HG03039 (cell line): ENCODE data around the gene FGD4.
"Not testable (repeated sequence)": the region's sequence is repeated elsewhere in the genome, so short reads cannot be mapped to it uniquely, and the experiment has no call there.

Source experiments
- ATAC-seq: cut with Tn5 transposase; IDR thresholded peaks from one replicate; pipeline ENCODE4 v1.9.1; 2021; ENCODE audit warnings: mild to moderate bottlenecking, moderate library complexity; ENCODE audit not compliant: unreplicated experiment

The FGD4 gene

DNA sequence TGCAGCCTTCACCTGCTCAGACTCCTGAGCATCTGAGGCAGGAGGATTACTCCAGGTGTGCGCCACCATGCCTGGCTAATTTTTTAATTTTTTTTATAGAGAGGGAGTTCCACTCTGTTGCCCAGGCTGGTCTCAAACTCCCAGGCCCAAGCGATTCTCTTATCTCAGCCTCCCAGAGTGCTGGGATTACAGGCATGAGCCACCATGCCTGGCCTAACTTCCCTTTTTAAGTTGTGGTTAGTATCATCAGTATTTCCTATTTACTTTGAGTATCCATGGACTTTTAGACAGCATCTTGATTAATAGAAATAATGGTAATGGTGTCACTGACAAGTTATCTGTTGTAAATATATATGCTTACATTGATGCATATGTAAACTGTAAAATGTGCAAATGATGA is 116.9 kb downstream of the FGD4 start:
- ATAC-seq: no peak

- no peak for ATAC-seq
Observed at GRCh38 chr12:32517966-32518365, 118.6 kb downstream of the FGD4 start.

DNA sequence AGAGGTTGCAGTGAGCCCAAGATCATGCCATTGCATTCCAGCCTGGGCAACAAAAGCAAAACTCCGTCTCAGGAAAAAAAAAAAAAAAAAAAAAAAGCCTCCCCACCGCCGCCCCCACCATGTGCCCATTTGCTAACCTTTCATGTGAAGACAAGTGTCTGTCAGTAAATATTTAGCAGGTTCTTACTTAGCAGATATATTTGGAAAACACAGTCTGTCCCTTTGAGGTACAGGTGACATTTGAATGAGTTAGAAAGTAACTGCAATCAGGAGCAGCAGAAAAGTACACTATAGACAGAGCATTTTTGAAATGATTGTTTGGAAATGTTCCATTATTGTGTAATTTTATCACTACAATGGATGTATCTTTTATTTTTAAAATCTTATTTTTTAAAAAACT is 119.7 kb downstream of the FGD4 start:
- no peak for ATAC-seq

- peak; percentile 78 for ATAC-seq
Observed at GRCh38 chr12:32522331-32523221, 123.2 kb downstream of the FGD4 start.

DNA sequence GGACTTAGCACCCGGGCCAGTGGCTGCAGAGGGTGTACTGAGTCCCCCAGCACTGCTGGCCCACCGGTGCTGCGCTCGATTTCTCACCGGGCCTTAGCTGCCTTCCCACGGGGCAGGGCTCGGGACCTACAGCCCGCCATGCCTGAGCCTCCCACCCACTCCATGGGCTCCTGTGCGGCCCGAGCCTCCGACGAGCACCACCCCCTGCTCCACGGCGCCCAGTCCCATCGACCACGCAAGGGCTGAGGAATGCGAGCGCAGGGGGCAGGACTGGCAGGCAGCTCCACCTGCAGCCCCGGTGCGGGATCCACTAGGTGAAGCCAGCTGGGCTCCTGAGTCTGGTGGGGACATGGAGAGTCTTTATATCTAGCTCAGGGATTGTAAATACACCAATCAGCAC is 126.4 kb downstream of the FGD4 start:
- ATAC-seq: not testable (repeated sequence)

- not testable (repeated sequence) for ATAC-seq
Observed at GRCh38 chr12:32526343-32526742, 127.0 kb downstream of the FGD4 start.

DNA sequence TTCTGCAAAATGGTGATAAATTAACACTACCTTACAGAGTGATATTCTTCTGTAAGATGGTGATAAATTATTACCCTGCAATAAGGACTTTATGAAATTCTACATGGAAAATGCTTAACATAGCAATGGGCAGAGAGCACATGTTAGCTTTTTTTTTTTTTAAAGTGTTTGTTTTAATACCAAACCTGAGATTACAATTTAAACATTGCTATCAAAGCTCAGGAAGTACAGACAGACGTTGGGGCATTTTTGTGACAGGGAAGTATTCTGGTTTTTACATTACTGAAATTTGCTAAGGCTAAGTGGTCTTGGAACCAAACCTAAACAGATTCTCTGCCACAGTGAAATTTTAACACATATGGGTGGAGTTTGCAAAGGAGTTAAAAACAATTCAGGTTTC is 133.1 kb downstream of the FGD4 start:
- no peak for ATAC-seq

GRCh38 chr12:32532951-32533350 is 133.6 kb downstream of the FGD4 start:
- ATAC-seq: no peak

- ATAC-seq: not testable (repeated sequence)
Observed at GRCh38 chr12:32533506-32533905, 134.1 kb downstream of the FGD4 start.

DNA sequence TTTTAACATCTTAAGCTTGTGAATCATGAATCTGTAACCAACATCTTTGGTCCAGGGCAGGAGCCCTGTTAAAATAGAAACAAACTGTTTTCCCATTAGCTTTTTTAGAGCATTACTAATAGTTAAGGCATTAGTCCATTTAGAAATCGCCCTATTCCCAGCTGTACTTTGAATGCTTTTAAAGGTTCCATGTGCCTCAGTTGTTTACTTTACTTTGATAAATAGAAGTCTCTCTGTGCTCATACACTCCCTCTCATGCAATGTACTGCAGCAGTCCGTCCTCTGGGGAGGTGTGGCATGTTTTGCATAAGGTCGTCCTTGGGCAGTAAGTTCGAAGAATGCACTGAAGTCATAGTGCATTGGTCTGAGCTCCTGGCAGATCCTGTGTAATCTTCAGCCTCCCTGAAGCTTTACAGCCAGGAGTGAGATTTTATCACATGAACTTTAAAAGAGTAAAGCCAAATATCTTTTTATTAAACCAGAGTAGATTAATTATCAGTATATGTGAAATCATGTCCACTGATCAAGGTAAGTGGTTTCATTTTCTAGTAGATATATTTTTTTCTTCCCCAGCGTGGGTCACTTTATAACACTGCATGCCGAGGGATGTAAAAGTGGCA is 134.7 kb downstream of the FGD4 start:
- peak; percentile 64 for ATAC-seq

DNA sequence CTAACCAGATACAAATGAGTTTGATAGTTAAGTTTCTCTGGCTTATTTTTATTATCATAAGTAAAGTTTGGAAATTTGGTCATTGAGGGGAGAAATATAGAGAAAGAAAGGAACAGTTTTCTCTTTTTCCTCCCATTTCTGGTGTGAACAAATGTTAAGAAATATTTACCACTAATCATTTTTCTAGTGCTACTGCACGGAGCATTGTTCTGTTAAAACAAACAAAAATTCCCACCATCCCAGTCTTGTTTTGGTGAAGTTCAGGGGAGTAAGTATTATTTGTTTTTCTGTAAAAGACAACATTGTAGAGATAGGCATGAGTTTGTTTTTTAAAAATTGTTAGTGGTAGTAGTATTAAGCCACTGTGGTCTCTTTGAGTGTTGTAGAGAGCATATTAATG is 135.3 kb downstream of the FGD4 start:
- no peak for ATAC-seq

DNA sequence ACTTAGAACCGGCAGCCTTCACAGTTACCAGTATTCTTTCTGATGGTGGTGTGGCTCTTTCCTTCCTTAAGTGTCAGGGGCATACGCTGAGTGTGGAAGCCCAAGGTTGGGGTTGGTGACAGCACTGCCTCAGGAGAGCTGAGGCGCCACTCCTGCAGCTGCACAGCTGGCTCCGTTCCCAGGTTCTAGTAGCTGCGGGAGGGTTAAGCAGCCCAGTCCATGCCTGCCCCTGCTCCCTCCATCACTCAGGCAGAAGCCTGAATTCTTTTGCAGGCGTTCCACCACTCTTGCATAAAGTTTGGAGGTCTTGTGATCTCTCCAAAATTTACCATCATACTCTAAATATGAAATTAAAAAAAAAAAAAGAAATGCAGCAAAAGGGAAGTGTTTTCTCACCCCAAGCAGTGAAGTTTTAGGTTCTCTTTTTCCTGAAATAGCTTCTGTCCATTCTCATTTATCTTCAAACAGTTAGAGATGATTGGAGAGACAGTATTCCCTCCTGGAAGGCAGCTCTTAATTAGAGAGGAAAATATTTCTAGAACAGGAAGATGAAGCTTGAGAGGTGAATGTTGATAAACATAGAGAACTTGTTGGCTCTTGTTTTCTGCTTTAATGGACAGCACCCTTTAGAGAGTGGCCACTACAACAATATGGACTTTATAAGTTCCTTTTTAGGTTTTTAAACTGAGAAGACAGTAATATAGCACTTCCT is 136.1 kb downstream of the FGD4 start:
- ATAC-seq: no peak

DNA sequence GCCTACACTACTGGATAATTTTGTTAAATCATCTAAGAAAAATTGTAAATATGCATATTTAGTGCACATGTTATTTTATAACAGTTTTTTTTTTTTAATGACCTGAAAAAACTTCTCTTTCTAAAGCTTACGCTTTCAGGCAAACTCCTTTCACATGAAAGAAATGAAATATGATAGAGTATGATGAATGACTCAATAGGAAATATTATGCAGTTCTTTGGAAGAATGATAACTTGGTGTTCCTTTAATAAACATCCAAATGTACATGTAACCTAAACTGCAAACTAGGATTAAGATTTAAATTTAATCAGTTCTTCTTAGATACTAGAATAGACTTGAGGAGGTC is 136.6 kb downstream of the FGD4 start:
- ATAC-seq: no peak

DNA sequence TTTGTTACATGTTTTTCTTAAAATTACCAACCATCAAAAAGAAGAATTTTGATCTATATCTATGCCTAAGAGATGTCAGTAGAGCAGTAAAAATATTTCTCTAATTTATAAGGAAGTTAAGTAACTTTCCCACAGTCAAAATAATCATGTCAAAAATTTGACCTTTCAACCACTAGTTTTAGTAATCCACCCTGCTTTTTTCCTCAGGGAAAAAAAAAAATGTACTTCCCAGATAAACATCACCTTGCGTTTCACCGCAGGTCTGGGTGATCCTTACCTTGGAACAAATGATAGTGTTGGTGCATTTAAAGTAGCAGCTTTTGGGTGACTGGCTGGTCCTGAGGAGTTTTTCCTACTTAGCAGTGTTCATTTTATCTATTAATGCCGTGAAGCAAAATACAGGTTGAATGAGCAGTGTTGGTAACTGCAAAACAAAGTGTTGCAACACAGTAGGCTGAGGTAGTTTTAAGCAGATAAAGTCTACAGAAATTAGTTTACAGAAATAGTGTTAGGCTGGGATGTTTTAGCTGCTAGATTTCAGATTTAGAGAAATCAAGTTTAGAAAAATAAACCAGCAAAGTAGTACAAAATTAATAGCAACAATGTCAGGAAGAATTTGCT is 142.5 kb downstream of the FGD4 start:
- no peak for ATAC-seq

GRCh38 chr12:32542428-32543229 is 143.3 kb downstream of the FGD4 start:
- ATAC-seq: no peak

- ATAC-seq: no peak
Observed at GRCh38 chr12:32544893-32545292, 145.5 kb downstream of the FGD4 start.

GRCh38 chr12:32545413-32545980 is 146.1 kb downstream of the FGD4 start:
- ATAC-seq: no peak

- no peak for ATAC-seq
Observed at GRCh38 chr12:32546272-32546671, 146.9 kb downstream of the FGD4 start.

DNA sequence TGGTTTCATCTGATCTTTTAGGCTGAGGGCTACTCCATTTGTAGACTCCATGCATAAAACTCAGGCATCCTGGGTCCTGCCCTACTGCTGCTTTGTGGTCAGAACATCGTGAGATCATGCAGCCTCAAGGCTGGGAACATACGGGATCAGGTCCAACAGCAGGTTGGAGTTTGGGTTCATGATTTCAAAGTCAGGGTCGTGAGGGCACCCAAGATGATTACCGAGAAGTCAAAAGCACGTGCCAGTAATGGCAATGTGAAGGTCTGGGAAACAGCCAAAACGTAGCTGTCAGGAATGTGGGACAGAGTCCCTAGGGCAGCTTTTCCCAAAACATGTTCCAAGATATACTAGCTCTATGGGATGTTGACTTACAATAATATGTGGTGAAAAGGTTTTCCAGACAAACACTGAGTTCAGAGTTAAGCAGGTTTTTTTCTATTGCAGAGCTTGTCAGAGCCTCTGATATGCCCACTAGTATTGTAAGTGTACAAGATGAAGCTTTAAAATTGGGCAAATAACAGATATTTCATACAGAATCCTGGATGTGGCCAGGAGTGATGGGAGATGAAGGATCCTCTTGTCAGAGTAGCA is 149.4 kb downstream of the FGD4 start:
- ATAC-seq: no peak

GRCh38 chr12:32549675-32550079 is 150.3 kb downstream of the FGD4 start:
- no peak for ATAC-seq
